CD4-positive, alpha-beta T cell treated with Interleukin-17A for 1 hour (primary cell): ENCODE data around the gene HM13.

ENCODE experiments used
- DNase-seq: peaks from one replicate; pipeline ENCODE4 v3.0.0-alpha.2; 2020

Gene HM13

GRCh38 chr20:31615416-31615815 lies 101.2 kb downstream of the HM13 start:
- DNase-seq = no peak

GRCh38 chr20:31617432-31618104 lies 103.3 kb downstream of the HM13 start:
- no peak for DNase-seq
